CD14-positive monocyte (primary cell): Measurements from ENCODE around the gene OR52K2. TPM values are rescaled to one million over a fixed set of nuclear protein-coding genes. Genes with fewer than 3 reads are reported as not detected.

Experiments
- DNase-seq, 3 donors: peaks; one replicate each; pipeline ENCODE4 v3.0.0-alpha.2; 2011 to 2022
- H2AFZ ChIP-seq: 2 replicates; pipeline ENCODE4 v1.6.0; 2012; ENCODE audit warnings: mild to moderate bottlenecking, low read depth, low read length, inconsistent platforms; ENCODE audit not compliant: insufficient read depth, poor library complexity, severe bottlenecking
- H3K27ac ChIP-seq, 2 donors: 1 replicate in 1 of 2; 2 replicates in 1 of 2; pipeline ENCODE4 v1.5.1; 2012 to 2013; ENCODE audit warnings: low read length in 2 of 2, control low read depth in 1 of 2, inconsistent platforms in 1 of 2, low read depth in 1 of 2, mild to moderate bottlenecking in 1 of 2
- H3K27me3 ChIP-seq, 2 donors: one replicate each; pipeline versions ENCODE4 v1.6.0 to v1.6.1; 2011 to 2013; ENCODE audit warnings: low read length in 2 of 2; ENCODE audit not compliant: control insufficient read depth in 2 of 2, insufficient read depth in 2 of 2
- H3K36me3 ChIP-seq, 2 donors: replicated peaks in 1 of 2; 1 replicate in 1 of 2; 2 replicates in 1 of 2; pipeline versions ENCODE4 v1.5.1 to v1.6.1; 2012 to 2013; ENCODE audit warnings: low read length in 2 of 2, control low read depth in 1 of 2, inconsistent platforms in 1 of 2, mild to moderate bottlenecking in 1 of 2; ENCODE audit not compliant: insufficient read depth in 2 of 2, control insufficient read depth in 1 of 2
- H3K4me1 ChIP-seq, 2 donors: 1 replicate in 1 of 2; 2 replicates in 1 of 2; pipeline versions ENCODE4 v1.5.1 to v1.6.1; 2012 to 2013; ENCODE audit warnings: low read length in 2 of 2, control low read depth in 1 of 2, inconsistent platforms in 1 of 2, mild to moderate bottlenecking in 1 of 2, moderate library complexity in 1 of 2; ENCODE audit not compliant: insufficient read depth in 2 of 2, control insufficient read depth in 1 of 2
- H3K4me2 ChIP-seq: replicated peaks from 2 replicates; pipeline ENCODE3; 2012; ENCODE audit warnings: low read length, moderate library complexity, mild to moderate bottlenecking; ENCODE audit not compliant: poor library complexity, severe bottlenecking; ENCODE audit errors: extremely low read depth
- H3K4me3 ChIP-seq, 3 experiments: fragments of 200-600 bp in 1 of 3; sonication (generic) in 1 of 3; replicated peaks in 1 of 3; 1 replicate in 2 of 3; 2 replicates in 1 of 3; pipeline ENCODE4 v1.5.1; 2011 to 2013; ENCODE audit warnings: low read length in 3 of 3, mild to moderate bottlenecking in 3 of 3, control low read depth in 2 of 3, low read depth in 2 of 3, inconsistent platforms in 1 of 3, moderate library complexity in 1 of 3
- H3K79me2 ChIP-seq: 2 replicates; pipeline ENCODE4 v1.6.0; 2012; ENCODE audit warnings: mild to moderate bottlenecking, control low read depth, inconsistent platforms, low read length, moderate library complexity; ENCODE audit not compliant: insufficient read depth
- H3K9ac ChIP-seq: 2 replicates; pipeline ENCODE4 v1.6.0; 2017; ENCODE audit warnings: low read length, mild to moderate bottlenecking; ENCODE audit not compliant: insufficient read depth, poor library complexity, severe bottlenecking
- H3K9me3 ChIP-seq, 2 donors: replicated peaks in 1 of 2; 1 replicate in 1 of 2; 2 replicates in 1 of 2; pipeline versions ENCODE4 v1.5.1 to v1.6.1; 2012 to 2013; ENCODE audit warnings: low read length in 2 of 2, control low read depth in 1 of 2; ENCODE audit not compliant: control insufficient read depth in 1 of 2, insufficient read depth in 1 of 2
- H4K20me1 ChIP-seq: 2 replicates; pipeline ENCODE4 v1.6.0; 2012; ENCODE audit warnings: mild to moderate bottlenecking, low read length, control low read depth, moderate library complexity; ENCODE audit not compliant: insufficient read depth
- H3K27ac Mint-ChIP-seq, 7 donors: one replicate each; pipeline ENCODE4 v1.8.0; 2020; ENCODE audit warnings: mild to moderate bottlenecking in 7 of 7, mixed read lengths in 7 of 7, moderate library complexity in 6 of 7, inconsistent platforms in 2 of 7
- H3K27me3 Mint-ChIP-seq, 3 donors: one replicate each; pipeline ENCODE4 v1.8.0; 2021 to 2022; ENCODE audit warnings: low read depth in 3 of 3, mild to moderate bottlenecking in 3 of 3, mixed read lengths in 3 of 3, moderate library complexity in 3 of 3, inconsistent platforms in 1 of 3
- H3K36me3 Mint-ChIP-seq, 2 donors: one replicate each; pipeline ENCODE4 v1.8.0; 2020; ENCODE audit warnings: mixed read lengths in 2 of 2, inconsistent platforms in 1 of 2, mild to moderate bottlenecking in 1 of 2
- H3K4me1 Mint-ChIP-seq: one replicate; pipeline ENCODE4 v1.8.0; 2020; ENCODE audit warnings: mild to moderate bottlenecking, mixed read lengths
- H3K4me3 Mint-ChIP-seq, 2 donors: one replicate each; pipeline ENCODE4 v1.8.0; 2020; ENCODE audit warnings: mild to moderate bottlenecking in 2 of 2, mixed read lengths in 2 of 2, moderate library complexity in 1 of 2
- H3K9me3 Mint-ChIP-seq, 7 donors: one replicate each; pipeline ENCODE4 v1.8.0; 2020 to 2022; ENCODE audit warnings: mixed read lengths in 7 of 7, mild to moderate bottlenecking in 6 of 7, moderate library complexity in 6 of 7, inconsistent platforms in 2 of 7
- WGBS: methylation state at CpG from one replicate; pipeline ENCODE4 v1.1.5; 2013; ENCODE audit warnings: missing lambda C conversion rate; ENCODE audit not compliant: insufficient coverage; 5-methylcytosine and 5-hydroxymethylcytosine counted together
- intact Hi-C, 2 donors: fragments of 100-400 bp; cut with micrococcal nuclease; formaldehyde crosslinking; loops; one replicate each; pipeline versions ENCODE4 v1.15.0 to v1.15.1; 2023
- polyA plus RNA-seq, 3 donors: library from polyadenylated mRNA; depleted of rRNA in 1 of 3; unstranded in 2 of 3; stranded (reverse) in 1 of 3; fragments of 300-500 nt in 2 of 3; fragments of >200 nt in 1 of 3; fragmentation: Illumina TruSeq in 2 of 3; gene quantifications; 1 replicate in 2 of 3; 2 replicates in 1 of 3; pipeline ENCODE4 v1.2.3, GENCODE V29; 2012 to 2021
- TF ChIP-seq, protein P1 (sequence below): fragments of 200-600 bp; IDR thresholded peaks from one replicate; pipeline ENCODE4 v1.8.0; 2022; ENCODE audit warnings: antibody characterized with exemption, mild to moderate bottlenecking

Gene OR52K2
- polyA plus RNA-seq, 3 donors: 0.16 to 1.5 (median 0.41) TPM

DNA sequence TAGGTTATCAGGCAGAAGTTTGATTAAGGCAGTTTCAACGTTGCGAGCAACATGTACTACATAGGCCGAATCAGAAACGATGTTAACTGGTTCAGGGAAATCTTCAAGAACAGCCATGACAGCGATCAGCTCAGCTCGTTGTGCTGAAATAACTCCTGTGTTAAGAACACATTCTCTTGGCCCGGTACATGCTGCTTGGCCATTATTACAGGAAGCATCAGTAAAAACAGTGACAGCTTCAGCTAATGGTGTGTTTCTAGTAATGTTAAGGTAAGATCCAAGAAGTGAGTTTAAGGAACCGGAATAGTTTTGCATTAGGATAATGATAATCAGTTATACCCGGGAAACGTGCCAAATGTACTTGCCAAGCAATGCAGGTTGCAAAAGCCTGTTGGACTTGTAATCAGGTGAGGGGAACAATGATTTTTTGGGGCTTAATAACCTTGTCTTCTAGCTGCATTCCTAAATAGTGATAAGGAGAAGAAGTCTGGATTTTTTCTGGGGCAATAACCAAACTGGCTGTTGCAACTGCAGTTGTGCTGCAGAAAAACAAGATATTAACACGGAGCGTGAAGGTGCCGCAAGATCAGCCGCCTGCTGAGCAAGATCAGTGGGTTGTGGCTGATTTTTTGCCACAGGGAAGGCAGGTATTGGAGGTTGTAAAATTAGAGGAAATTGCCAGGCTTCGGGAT lies 47.6 kb downstream of the OR52K2 start:
- intact Hi-C loops: no loop called here
- Mint-ChIP-seq H3K4me3 (no peak overlapping the region), H3K27me3 (peaks cover 6 to 17% (median 10%) of the 10 kb centered on the region in 3 donors), H3K9me3 (peaks cover 0 to 3% (median 3%) of the 10 kb centered on the region in 7 donors), H3K27ac (no peak overlapping the region), H3K4me1 (peaks cover 22% of the 10 kb centered on the region), H3K36me3 (peaks cover 2% of the 10 kb centered on the region in 2 donors)
- H3K79me2 ChIP-seq: no peaks in the 10 kb centered on the region
- H3K4me2 ChIP-seq: no peak overlapping the region
- H3K9ac ChIP-seq: no peak overlapping the region
- no peak for DNase-seq
- H3K36me3 ChIP-seq: no peaks in the 10 kb centered on the region
- H3K27me3 ChIP-seq: peaks cover 3 to 4% of the 10 kb centered on the region in 2 donors
- no peaks in the 10 kb centered on the region for H3K9me3 ChIP-seq
- no peaks in the 10 kb centered on the region for H4K20me1 ChIP-seq
- H2AFZ ChIP-seq: no peak overlapping the region
- 91% methylated on average over 15 of the region's 15 CpGs for WGBS
- H3K4me3 ChIP-seq: no peak overlapping the region
- TF ChIP-seq, protein P1, sequence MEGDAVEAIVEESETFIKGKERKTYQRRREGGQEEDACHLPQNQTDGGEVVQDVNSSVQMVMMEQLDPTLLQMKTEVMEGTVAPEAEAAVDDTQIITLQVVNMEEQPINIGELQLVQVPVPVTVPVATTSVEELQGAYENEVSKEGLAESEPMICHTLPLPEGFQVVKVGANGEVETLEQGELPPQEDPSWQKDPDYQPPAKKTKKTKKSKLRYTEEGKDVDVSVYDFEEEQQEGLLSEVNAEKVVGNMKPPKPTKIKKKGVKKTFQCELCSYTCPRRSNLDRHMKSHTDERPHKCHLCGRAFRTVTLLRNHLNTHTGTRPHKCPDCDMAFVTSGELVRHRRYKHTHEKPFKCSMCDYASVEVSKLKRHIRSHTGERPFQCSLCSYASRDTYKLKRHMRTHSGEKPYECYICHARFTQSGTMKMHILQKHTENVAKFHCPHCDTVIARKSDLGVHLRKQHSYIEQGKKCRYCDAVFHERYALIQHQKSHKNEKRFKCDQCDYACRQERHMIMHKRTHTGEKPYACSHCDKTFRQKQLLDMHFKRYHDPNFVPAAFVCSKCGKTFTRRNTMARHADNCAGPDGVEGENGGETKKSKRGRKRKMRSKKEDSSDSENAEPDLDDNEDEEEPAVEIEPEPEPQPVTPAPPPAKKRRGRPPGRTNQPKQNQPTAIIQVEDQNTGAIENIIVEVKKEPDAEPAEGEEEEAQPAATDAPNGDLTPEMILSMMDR: no peak
- H3K4me1 ChIP-seq: peaks cover 7 to 11% of the 10 kb centered on the region in 2 donors
- H3K27ac ChIP-seq: no peak overlapping the region

Other genes with a start within 250 kb of the OR52K2 start
- gene OR52B4, start 80.9 kb upstream of the OR52K2 start, polyA plus RNA-seq: not detected
- gene TRIM21, start 55.6 kb upstream of the OR52K2 start, polyA plus RNA-seq: 10 to 100 TPM; 16.8 to 42.5 (median 29.9) TPM
- gene OR52K1, start 33.4 kb downstream of the OR52K2 start, polyA plus RNA-seq: 1 to 10 TPM in 1 of 3 donors, not detected in 2; 1.6 TPM
- not detected for gene OR52M1, start 95.9 kb downstream of the OR52K2 start, polyA plus RNA-seq
- under 1 TPM in 1 of 3 donors, not detected in 2; 0.04 TPM for gene OR52I2, start 132.4 kb downstream of the OR52K2 start, polyA plus RNA-seq
- gene OR52I1, start 144.7 kb downstream of the OR52K2 start, polyA plus RNA-seq: under 1 TPM in 1 of 3 donors, not detected in 2; 0.09 TPM
- 1 to 10 TPM; 2.2 to 4.9 (median 3.0) TPM for gene TRIM68, start 158.9 kb downstream of the OR52K2 start, polyA plus RNA-seq
- not detected for gene OR51D1, start 188.2 kb downstream of the OR52K2 start, polyA plus RNA-seq
- not detected for gene OR51E1, start 194.7 kb downstream of the OR52K2 start, polyA plus RNA-seq
- gene OR51E2, start 248.6 kb downstream of the OR52K2 start, polyA plus RNA-seq: not detected